ENCODE data around the gene KCNJ18. TPM values are rescaled to one million over a fixed set of nuclear protein-coding genes. Genes with fewer than 3 reads are reported as not detected.
"Not testable (repeated sequence)": the region's sequence is repeated elsewhere in the genome, so short reads cannot be mapped to it uniquely, and the experiment has no call there.

The KCNJ18 gene
- total and polyA plus RNA-seq, 5 donors: not detected

- peak in 1 of 3 donors; percentile 25 for DNase-seq
- H3K27ac ChIP-seq (ENCODE audit: low read length); H3K4me1 ChIP-seq (ENCODE audit: control insufficient read depth, insufficient read depth, low read length); H3K9me3 ChIP-seq (ENCODE audit: control insufficient read depth, low read length); H3K27me3 ChIP-seq (ENCODE audit: control insufficient read depth, insufficient read depth); ATAC-seq; intact Hi-C loops (cut with DNase I); H3K4me3 ChIP-seq (ENCODE audit: low read length): not testable (repeated sequence)
- WGBS: 66% methylated on average over 6 of the region's 7 CpGs
These were observed 14.8 kb downstream of the KCNJ18 start for GRCh38 chr17:21707131-21707530.

- H3K27me3 ChIP-seq (ENCODE audit: control insufficient read depth, insufficient read depth); H3K4me3 ChIP-seq (ENCODE audit: low read length); H3K4me1 ChIP-seq (ENCODE audit: control insufficient read depth, insufficient read depth, low read length); H3K9me3 ChIP-seq (ENCODE audit: control insufficient read depth, low read length); H3K27ac ChIP-seq (ENCODE audit: low read length); intact Hi-C loops (cut with DNase I): not testable (repeated sequence)
- 78% methylated on average over 16 of the region's 17 CpGs for WGBS
- peak; percentile 19 to 37 for ATAC-seq
- DNase-seq: peak in 1 of 3 donors; percentile 24
These were observed 15.6 kb downstream of the KCNJ18 start for GRCh38 chr17:21707711-21708611.

- H3K4me1 ChIP-seq (ENCODE audit: control insufficient read depth, insufficient read depth, low read length); H3K27me3 ChIP-seq (ENCODE audit: control insufficient read depth, insufficient read depth); intact Hi-C loops (cut with DNase I); H3K27ac ChIP-seq (ENCODE audit: low read length); H3K9me3 ChIP-seq (ENCODE audit: control insufficient read depth, low read length); ATAC-seq; H3K4me3 ChIP-seq (ENCODE audit: low read length): not testable (repeated sequence)
- 74% methylated on average over 15 of the region's 15 CpGs for WGBS
- peak in 1 of 3 donors; percentile 24 for DNase-seq
These were observed 16.6 kb downstream of the KCNJ18 start for GRCh38 chr17:21708612-21709535.

DNA sequence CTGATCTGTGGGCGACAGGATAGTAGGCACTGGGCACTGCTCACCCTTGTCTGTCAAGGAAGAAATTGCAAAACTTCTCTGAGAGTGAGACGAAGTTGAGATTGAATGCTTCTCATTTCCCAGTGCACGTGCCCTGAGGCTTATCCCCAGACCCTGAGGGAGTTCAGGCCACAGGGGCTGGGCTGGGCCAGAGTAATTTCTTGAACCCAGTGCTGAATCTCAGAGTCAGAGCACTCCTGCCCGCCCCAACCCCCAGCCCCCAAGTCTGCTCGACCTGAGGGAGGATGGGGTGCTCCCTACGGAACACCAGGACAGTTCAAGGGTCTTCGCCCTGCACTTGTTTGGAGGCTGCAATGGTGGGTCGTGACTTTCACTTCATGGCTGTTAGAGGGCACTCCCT lies 17.7 kb downstream of the KCNJ18 start:
- H3K27ac ChIP-seq (ENCODE audit: low read length); H3K27me3 ChIP-seq (ENCODE audit: control insufficient read depth, insufficient read depth); DNase-seq; intact Hi-C loops (cut with DNase I); H3K4me3 ChIP-seq (ENCODE audit: low read length); H3K9me3 ChIP-seq (ENCODE audit: control insufficient read depth, low read length); ATAC-seq; H3K4me1 ChIP-seq (ENCODE audit: control insufficient read depth, insufficient read depth, low read length): not testable (repeated sequence)
- WGBS: 63% methylated on average over 8 of the region's 8 CpGs

DNA sequence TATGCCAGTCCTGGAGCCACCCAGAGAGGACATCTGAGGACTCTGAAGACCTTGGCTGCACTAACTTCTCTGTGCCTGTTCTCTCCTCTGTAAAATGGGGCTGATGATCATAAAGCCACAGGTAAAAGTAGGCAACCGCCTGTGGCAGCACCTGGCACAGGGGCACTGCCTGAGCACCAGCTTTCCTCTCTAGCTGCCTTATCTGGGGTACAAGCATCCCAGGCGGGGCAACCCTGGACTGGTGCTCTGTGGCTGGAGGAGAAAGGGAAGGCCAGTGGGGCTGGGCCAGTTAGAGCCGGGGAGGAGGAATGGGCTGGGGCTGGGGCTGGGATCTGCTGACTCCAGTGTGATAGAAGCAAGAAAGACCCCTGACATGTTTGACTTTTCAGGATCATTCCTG lies 18.2 kb downstream of the KCNJ18 start:
- H3K4me1 ChIP-seq (ENCODE audit: control insufficient read depth, insufficient read depth, low read length); H3K27ac ChIP-seq (ENCODE audit: low read length); DNase-seq; intact Hi-C loops (cut with DNase I); ATAC-seq; H3K27me3 ChIP-seq (ENCODE audit: control insufficient read depth, insufficient read depth); H3K9me3 ChIP-seq (ENCODE audit: control insufficient read depth, low read length); H3K4me3 ChIP-seq (ENCODE audit: low read length): not testable (repeated sequence)
- WGBS: 81% methylated on average over 3 of the region's 3 CpGs

- no peaks in the 10 kb centered on the region for H3K27me3 ChIP-seq (ENCODE audit: control insufficient read depth, insufficient read depth)
- no peak for ATAC-seq
- DNase-seq: no peak
- H3K4me3 ChIP-seq (ENCODE audit: low read length): no peak overlapping the region
- H3K9me3 ChIP-seq (ENCODE audit: control insufficient read depth, low read length): no peaks in the 10 kb centered on the region
- WGBS: 71% methylated on average over 12 of the region's 12 CpGs
- intact Hi-C loops (cut with DNase I): no loop called here
- H3K27ac ChIP-seq (ENCODE audit: low read length): no peak overlapping the region
- H3K4me1 ChIP-seq (ENCODE audit: control insufficient read depth, insufficient read depth, low read length): no peaks in the 10 kb centered on the region
These were observed 18.9 kb downstream of the KCNJ18 start for GRCh38 chr17:21711182-21711581.

GRCh38 chr17:21713020-21713419 lies 20.7 kb downstream of the KCNJ18 start:
- H3K4me3 ChIP-seq (ENCODE audit: low read length); H3K27me3 ChIP-seq (ENCODE audit: control insufficient read depth, insufficient read depth); H3K9me3 ChIP-seq (ENCODE audit: control insufficient read depth, low read length); H3K4me1 ChIP-seq (ENCODE audit: control insufficient read depth, insufficient read depth, low read length); DNase-seq; ATAC-seq; intact Hi-C loops (cut with DNase I); H3K27ac ChIP-seq (ENCODE audit: low read length): not testable (repeated sequence)
- 59% methylated on average over 8 of the region's 8 CpGs for WGBS

DNA sequence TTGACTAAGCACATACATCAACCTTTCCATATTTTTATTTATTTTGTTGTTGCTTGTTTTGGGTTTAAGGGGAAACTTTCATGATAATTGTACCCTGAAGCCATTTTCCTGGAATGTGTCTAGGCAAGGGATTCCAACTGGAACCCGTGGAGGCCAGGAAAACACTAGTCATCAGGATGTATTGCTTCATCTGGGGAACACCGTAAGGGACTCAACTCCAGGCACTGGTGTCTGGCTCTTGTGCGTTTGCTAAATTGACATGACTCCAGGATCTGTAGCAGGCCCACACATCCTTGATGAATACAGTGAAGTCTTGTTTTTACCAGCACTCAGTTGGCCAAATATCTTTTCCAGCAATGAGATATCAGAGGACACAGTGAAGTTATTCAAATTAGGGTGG lies 21.3 kb downstream of the KCNJ18 start:
- H3K4me1 ChIP-seq (ENCODE audit: control insufficient read depth, insufficient read depth, low read length); intact Hi-C loops (cut with DNase I); H3K27me3 ChIP-seq (ENCODE audit: control insufficient read depth, insufficient read depth); H3K4me3 ChIP-seq (ENCODE audit: low read length); H3K27ac ChIP-seq (ENCODE audit: low read length); DNase-seq; H3K9me3 ChIP-seq (ENCODE audit: control insufficient read depth, low read length): not testable (repeated sequence)
- WGBS: no CpG with 5 or more reads among the region's 3 CpGs
- ATAC-seq: peak; percentile 50 to 73

- H3K4me3 ChIP-seq (ENCODE audit: low read length); DNase-seq; H3K9me3 ChIP-seq (ENCODE audit: control insufficient read depth, low read length); intact Hi-C loops (cut with DNase I); H3K27ac ChIP-seq (ENCODE audit: low read length); H3K27me3 ChIP-seq (ENCODE audit: control insufficient read depth, insufficient read depth); ATAC-seq; H3K4me1 ChIP-seq (ENCODE audit: control insufficient read depth, insufficient read depth, low read length): not testable (repeated sequence)
- WGBS: 33% methylated on average over 3 of the region's 3 CpGs
These were observed 22.4 kb downstream of the KCNJ18 start for GRCh38 chr17:21714676-21715075.

DNA sequence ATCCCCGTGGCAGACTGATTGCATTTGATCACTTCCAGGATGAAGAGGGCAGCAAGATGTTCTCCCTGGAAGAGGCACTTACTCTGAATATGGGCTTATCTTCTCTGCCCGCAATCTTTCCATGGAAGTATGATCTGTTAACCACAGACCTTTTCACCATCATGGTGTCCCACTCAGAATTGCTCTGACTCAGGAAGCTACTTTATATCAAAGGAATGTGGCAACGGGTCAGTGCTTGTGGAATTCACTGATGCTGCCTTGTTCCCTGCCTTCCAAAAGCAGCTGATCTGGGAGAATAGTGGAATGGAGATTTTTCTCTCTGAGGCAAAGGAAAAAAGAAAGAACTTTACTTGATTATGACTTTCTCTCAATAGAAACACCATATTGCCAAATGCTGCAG lies 23.6 kb downstream of the KCNJ18 start:
- H3K4me1 ChIP-seq (ENCODE audit: control insufficient read depth, insufficient read depth, low read length); ATAC-seq; DNase-seq; H3K27ac ChIP-seq (ENCODE audit: low read length); H3K4me3 ChIP-seq (ENCODE audit: low read length); H3K27me3 ChIP-seq (ENCODE audit: control insufficient read depth, insufficient read depth); intact Hi-C loops (cut with DNase I); H3K9me3 ChIP-seq (ENCODE audit: control insufficient read depth, low read length): not testable (repeated sequence)
- 54% methylated on average over 2 of the region's 3 CpGs for WGBS

GRCh38 chr17:21718971-21719370 lies 26.6 kb downstream of the KCNJ18 start:
- ATAC-seq; DNase-seq; H3K27ac ChIP-seq (ENCODE audit: low read length); intact Hi-C loops (cut with DNase I); H3K4me3 ChIP-seq (ENCODE audit: low read length); H3K27me3 ChIP-seq (ENCODE audit: control insufficient read depth, insufficient read depth); H3K9me3 ChIP-seq (ENCODE audit: control insufficient read depth, low read length); H3K4me1 ChIP-seq (ENCODE audit: control insufficient read depth, insufficient read depth, low read length): not testable (repeated sequence)

Data from right cardiac atrium (tissue), 5 donors.